Measurements from ENCODE around the gene UPP1.

UPP1 gene

GRCh38 chr7:48083114-48083830, 5.8 kb upstream of the UPP1 start:
- FAIRE-seq: no peak
- no peak for DNase-seq (ENCODE audit: insufficient read length, low spot score)
- no peak for TF ChIP-seq POLR2A (IDR thresholded peaks at IDR 0.05; ENCODE audit: low read depth, low read length)
- TF ChIP-seq TAF1 (IDR thresholded peaks at IDR 0.05; ENCODE audit: low read depth, low read length): no peak
- TF ChIP-seq POU2F2 (IDR thresholded peaks at IDR 0.05; ENCODE audit: low read depth, low read length): no peak
- TF ChIP-seq SPI1 (IDR thresholded peaks at IDR 0.05; ENCODE audit: low read depth, low read length): no peak
- TF ChIP-seq POLR2AphosphoS5 (IDR thresholded peaks at IDR 0.05; ENCODE audit: low read depth, low read length): no peak
- TF ChIP-seq PAX5 (IDR thresholded peaks at IDR 0.05; ENCODE audit: insufficient read depth, low read length, severe bottlenecking): no peak

GRCh38 chr7:48084727-48085432, 4.2 kb upstream of the UPP1 start:
- peak; percentile 45 for DNase-seq (ENCODE audit: insufficient read length, low spot score)
- TF ChIP-seq POLR2A (IDR thresholded peaks at IDR 0.05; ENCODE audit: low read depth, low read length) (no peak), POU2F2 (IDR thresholded peaks at IDR 0.05; ENCODE audit: low read depth, low read length) (peak; percentile 78; the same call in 1 of the 2 replicates), POLR2AphosphoS5 (IDR thresholded peaks at IDR 0.05; ENCODE audit: low read depth, low read length) (no peak), PAX5 (IDR thresholded peaks at IDR 0.05; ENCODE audit: insufficient read depth, low read length, severe bottlenecking) (peak; percentile 63), SPI1 (IDR thresholded peaks at IDR 0.05; ENCODE audit: low read depth, low read length) (no peak), TAF1 (IDR thresholded peaks at IDR 0.05; ENCODE audit: low read depth, low read length) (peak; percentile 27; the same call in 1 of the 2 replicates)
- FAIRE-seq: peak; percentile 91

- FAIRE-seq (peak; percentile 85), DNase-seq (ENCODE audit: insufficient read length, low spot score) (no peak)
- peak; percentile 87 for TF ChIP-seq SPI1 (IDR thresholded peaks at IDR 0.05; ENCODE audit: low read depth, low read length)
- TF ChIP-seq POLR2AphosphoS5 (IDR thresholded peaks at IDR 0.05; ENCODE audit: low read depth, low read length): no peak
- TF ChIP-seq PAX5 (IDR thresholded peaks at IDR 0.05; ENCODE audit: insufficient read depth, low read length, severe bottlenecking): no peak
- TF ChIP-seq TAF1 (IDR thresholded peaks at IDR 0.05; ENCODE audit: low read depth, low read length): no peak
- TF ChIP-seq POU2F2 (IDR thresholded peaks at IDR 0.05; ENCODE audit: low read depth, low read length): no peak
- no peak for TF ChIP-seq POLR2A (IDR thresholded peaks at IDR 0.05; ENCODE audit: low read depth, low read length)
These were observed 3.7 kb upstream of the UPP1 start for GRCh38 chr7:48085433-48085791.

GRCh38 chr7:48085942-48086341, 3.1 kb upstream of the UPP1 start:
- no peak for TF ChIP-seq SPI1 (IDR thresholded peaks at IDR 0.05; ENCODE audit: low read depth, low read length)
- TF ChIP-seq POLR2AphosphoS5 (IDR thresholded peaks at IDR 0.05; ENCODE audit: low read depth, low read length): no peak
- no peak for TF ChIP-seq POLR2A (IDR thresholded peaks at IDR 0.05; ENCODE audit: low read depth, low read length)
- no peak for TF ChIP-seq POU2F2 (IDR thresholded peaks at IDR 0.05; ENCODE audit: low read depth, low read length)
- no peak for TF ChIP-seq PAX5 (IDR thresholded peaks at IDR 0.05; ENCODE audit: insufficient read depth, low read length, severe bottlenecking)
- no peak for FAIRE-seq

GRCh38 chr7:48087349-48087748, 1.7 kb upstream of the UPP1 start:
- peak; percentile 9 for FAIRE-seq

More at GRCh38 chr7:48085942-48086341, 3.1 kb upstream of the UPP1 start:
- no peak for DNase-seq (ENCODE audit: insufficient read length, low spot score)

GRCh38 chr7:48088559-48089045, 463 bp upstream of the UPP1 start:
- no peak for DNase-seq (ENCODE audit: insufficient read length, low spot score)
- TF ChIP-seq SPI1 (IDR thresholded peaks at IDR 0.05; ENCODE audit: low read depth, low read length) (peak; percentile 59; the same call in 1 of the 2 replicates), POU2F2 (IDR thresholded peaks at IDR 0.05; ENCODE audit: low read depth, low read length) (no peak), POLR2AphosphoS5 (IDR thresholded peaks at IDR 0.05; ENCODE audit: low read depth, low read length) (0 out of 2 replicates have a peak, but pooled peaks have one; percentile 27)
- peak; percentile 86 for FAIRE-seq

More at GRCh38 chr7:48087349-48087748, 1.7 kb upstream of the UPP1 start:
- TF ChIP-seq SPI1 (IDR thresholded peaks at IDR 0.05; ENCODE audit: low read depth, low read length) (no peak), TAF1 (IDR thresholded peaks at IDR 0.05; ENCODE audit: low read depth, low read length) (no peak), POU2F2 (IDR thresholded peaks at IDR 0.05; ENCODE audit: low read depth, low read length) (no peak), PAX5 (IDR thresholded peaks at IDR 0.05; ENCODE audit: insufficient read depth, low read length, severe bottlenecking) (no peak), POLR2A (IDR thresholded peaks at IDR 0.05; ENCODE audit: low read depth, low read length) (no peak), POLR2AphosphoS5 (IDR thresholded peaks at IDR 0.05; ENCODE audit: low read depth, low read length) (no peak)
- no peak for DNase-seq (ENCODE audit: insufficient read length, low spot score)

GRCh38 chr7:48090095-48090805, 1.2 kb downstream of the UPP1 start:
- DNase-seq (ENCODE audit: insufficient read length, low spot score): no peak
- no peak for FAIRE-seq
- TF ChIP-seq TAF1 (IDR thresholded peaks at IDR 0.05; ENCODE audit: low read depth, low read length): no peak
- TF ChIP-seq SPI1 (IDR thresholded peaks at IDR 0.05; ENCODE audit: low read depth, low read length): no peak

- TF ChIP-seq POLR2A (IDR thresholded peaks at IDR 0.05; ENCODE audit: low read depth, low read length) (no peak), POLR2AphosphoS5 (IDR thresholded peaks at IDR 0.05; ENCODE audit: low read depth, low read length) (no peak), SPI1 (IDR thresholded peaks at IDR 0.05; ENCODE audit: low read depth, low read length) (no peak)
These were observed 2.7 kb downstream of the UPP1 start for GRCh38 chr7:48091506-48092433.

More at GRCh38 chr7:48091506-48092433, 2.7 kb downstream of the UPP1 start:
- DNase-seq (ENCODE audit: insufficient read length, low spot score): no peak
- no peak for FAIRE-seq
